Measurements from ENCODE around the gene BANF2.

DNA sequence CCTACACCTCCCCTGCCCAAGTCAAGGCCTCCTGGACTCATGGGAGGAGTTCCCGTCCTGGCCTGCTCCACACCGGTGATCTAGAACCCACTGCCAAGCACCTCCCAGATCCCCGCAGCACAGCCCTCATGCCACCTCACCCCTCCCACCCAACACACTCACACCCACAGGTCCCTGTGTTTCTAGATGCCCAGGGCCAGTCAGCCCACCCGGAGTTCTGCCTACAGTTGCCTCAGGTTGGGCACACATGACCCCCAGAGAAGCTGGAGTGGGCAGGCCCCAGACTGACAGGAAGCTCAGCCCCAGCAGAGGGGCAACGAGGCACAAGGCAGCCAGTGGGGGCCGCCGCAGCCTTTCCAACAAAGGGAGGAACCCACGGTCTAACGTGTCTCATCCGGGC, 47.4 kb upstream of the BANF2 start:
- TF ChIP-seq, protein P1, sequence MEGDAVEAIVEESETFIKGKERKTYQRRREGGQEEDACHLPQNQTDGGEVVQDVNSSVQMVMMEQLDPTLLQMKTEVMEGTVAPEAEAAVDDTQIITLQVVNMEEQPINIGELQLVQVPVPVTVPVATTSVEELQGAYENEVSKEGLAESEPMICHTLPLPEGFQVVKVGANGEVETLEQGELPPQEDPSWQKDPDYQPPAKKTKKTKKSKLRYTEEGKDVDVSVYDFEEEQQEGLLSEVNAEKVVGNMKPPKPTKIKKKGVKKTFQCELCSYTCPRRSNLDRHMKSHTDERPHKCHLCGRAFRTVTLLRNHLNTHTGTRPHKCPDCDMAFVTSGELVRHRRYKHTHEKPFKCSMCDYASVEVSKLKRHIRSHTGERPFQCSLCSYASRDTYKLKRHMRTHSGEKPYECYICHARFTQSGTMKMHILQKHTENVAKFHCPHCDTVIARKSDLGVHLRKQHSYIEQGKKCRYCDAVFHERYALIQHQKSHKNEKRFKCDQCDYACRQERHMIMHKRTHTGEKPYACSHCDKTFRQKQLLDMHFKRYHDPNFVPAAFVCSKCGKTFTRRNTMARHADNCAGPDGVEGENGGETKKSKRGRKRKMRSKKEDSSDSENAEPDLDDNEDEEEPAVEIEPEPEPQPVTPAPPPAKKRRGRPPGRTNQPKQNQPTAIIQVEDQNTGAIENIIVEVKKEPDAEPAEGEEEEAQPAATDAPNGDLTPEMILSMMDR (conservative IDR thresholded peaks at IDR 0.05; ENCODE audit: low read depth, low read length), result no peak
- no peak for TF ChIP-seq POLR2A (IDR thresholded peaks at IDR 0.05; ENCODE audit: low read depth, low read length)
- no peak for TF ChIP-seq RAD21 (IDR thresholded peaks at IDR 0.05; ENCODE audit: low read length)
- TF ChIP-seq BHLHE40 (IDR thresholded peaks at IDR 0.05; ENCODE audit: low read depth, low read length), result no peak
- no peak for TF ChIP-seq SMC3 (IDR thresholded peaks at IDR 0.05; ENCODE audit: low read depth, low read length)

Data from IMR-90 (cell line).